Activated naive CD8-positive, alpha-beta T cell treated with anti-CD3 and anti-CD28 coated beads for 36 hours (primary cell): ENCODE measurements around the gene LAMA3. TPM values are rescaled to one million over a fixed set of nuclear protein-coding genes. Genes with fewer than 3 reads are reported as not detected.

Experiments
- DNase-seq: peaks from one replicate; pipeline ENCODE4 v3.0.0; 2021
- H3K27ac Mint-ChIP-seq: one replicate; pipeline ENCODE4 v1.8.0; 2022; ENCODE audit warnings: mild to moderate bottlenecking, moderate library complexity, mixed read lengths
- H3K27me3 Mint-ChIP-seq: one replicate; pipeline ENCODE4 v1.8.0; 2022; ENCODE audit warnings: mild to moderate bottlenecking, mixed read lengths
- H3K36me3 Mint-ChIP-seq: one replicate; pipeline ENCODE4 v1.8.0; 2021; ENCODE audit warnings: mild to moderate bottlenecking, mixed read lengths
- H3K4me1 Mint-ChIP-seq: one replicate; pipeline ENCODE4 v1.8.0; 2021; ENCODE audit warnings: mixed read lengths
- H3K4me3 Mint-ChIP-seq: one replicate; pipeline ENCODE4 v1.8.0; 2022; ENCODE audit warnings: mild to moderate bottlenecking, moderate library complexity, mixed read lengths
- H3K9me3 Mint-ChIP-seq: one replicate; pipeline ENCODE4 v1.8.0; 2022; ENCODE audit warnings: mixed read lengths
- total RNA-seq, 2 experiments: library from RNA; stranded (reverse); gene quantifications; one replicate each; pipeline ENCODE4 v1.2.3, GENCODE V29; 2021

The LAMA3 gene
- total RNA-seq, 2 experiments from 2014 or later = 0.31 to 0.42 TPM

DNA sequence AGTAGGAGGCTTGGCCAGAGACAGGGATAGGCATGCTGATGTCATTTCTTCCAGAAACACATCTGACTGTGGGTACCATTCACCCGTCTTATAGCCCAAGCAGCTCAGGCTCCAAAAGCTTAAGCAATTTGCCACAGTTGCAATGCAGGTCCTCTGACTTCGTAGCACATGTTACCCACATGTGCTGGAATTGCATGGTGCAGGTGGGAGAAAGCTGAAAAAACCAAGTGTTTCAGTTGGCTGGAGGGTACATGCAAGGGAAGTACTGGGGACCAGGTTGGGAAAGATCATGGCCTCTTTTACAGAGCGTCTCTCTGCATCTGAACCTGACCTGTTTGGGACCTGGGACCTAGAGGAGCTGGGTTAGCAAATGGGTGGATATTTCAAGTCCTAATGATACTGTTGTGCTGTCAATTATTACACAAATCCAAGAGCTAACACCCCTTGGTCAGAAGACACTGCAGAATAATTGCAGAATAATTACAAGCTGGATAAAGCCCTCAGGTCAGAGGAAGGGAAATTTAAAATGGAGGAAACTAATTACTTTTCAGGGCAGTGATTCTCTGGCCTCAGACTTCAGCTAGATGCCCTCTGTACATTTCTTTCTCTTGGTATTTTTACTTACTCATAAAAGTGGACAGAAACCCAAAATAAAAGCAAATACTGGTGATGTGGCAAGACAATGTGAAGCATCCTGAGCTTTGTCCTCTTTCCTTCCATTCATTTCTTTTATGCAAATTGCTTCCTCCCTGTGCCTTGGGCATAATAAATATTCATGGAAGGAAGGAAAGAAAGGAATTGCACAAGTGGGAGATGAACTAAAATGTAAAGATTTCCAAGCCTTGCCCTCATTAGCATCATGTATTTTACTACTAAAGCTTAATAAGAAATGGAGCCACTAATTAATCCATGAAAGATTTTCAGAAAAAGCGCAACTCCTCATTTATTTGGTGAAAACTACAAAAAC, 279.7 kb downstream of the LAMA3 start:
- Mint-ChIP-seq H3K4me1 (peaks cover 73% of the 10 kb centered on the region), H3K36me3 (peaks cover 7% of the 10 kb centered on the region), H3K4me3 (no peak overlapping the region), H3K9me3 (peaks cover 5% of the 10 kb centered on the region), H3K27me3 (no peaks in the 10 kb centered on the region), H3K27ac (no peak overlapping the region)
- DNase-seq = no peak

DNA sequence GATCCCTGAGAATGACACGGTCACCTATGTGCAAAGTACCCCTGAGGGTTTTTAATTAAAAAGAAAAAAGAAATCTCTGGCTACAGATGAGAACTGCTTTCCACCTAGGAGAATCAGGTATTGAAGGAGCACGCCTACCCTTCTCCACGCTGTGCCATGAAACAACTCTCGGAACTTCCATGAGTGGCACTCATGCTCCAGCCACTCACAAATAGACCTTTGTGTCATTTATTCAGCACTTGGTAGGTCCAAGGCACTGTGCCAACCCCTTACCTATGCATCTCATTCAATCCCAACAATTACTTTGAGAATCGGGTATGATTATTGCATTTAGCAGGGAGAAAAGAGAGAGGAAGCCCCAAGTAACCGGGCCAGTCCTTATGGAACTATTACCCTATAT, 280.4 kb downstream of the LAMA3 start:
- no peaks in the 10 kb centered on the region for H3K27me3 Mint-ChIP-seq
- H3K36me3 Mint-ChIP-seq = peaks cover 7% of the 10 kb centered on the region
- H3K27ac Mint-ChIP-seq = no peak overlapping the region
- H3K4me1 Mint-ChIP-seq = peaks cover 65% of the 10 kb centered on the region
- no peak for DNase-seq
- H3K9me3 Mint-ChIP-seq = peaks cover 7% of the 10 kb centered on the region
- no peak overlapping the region for H3K4me3 Mint-ChIP-seq

DNA sequence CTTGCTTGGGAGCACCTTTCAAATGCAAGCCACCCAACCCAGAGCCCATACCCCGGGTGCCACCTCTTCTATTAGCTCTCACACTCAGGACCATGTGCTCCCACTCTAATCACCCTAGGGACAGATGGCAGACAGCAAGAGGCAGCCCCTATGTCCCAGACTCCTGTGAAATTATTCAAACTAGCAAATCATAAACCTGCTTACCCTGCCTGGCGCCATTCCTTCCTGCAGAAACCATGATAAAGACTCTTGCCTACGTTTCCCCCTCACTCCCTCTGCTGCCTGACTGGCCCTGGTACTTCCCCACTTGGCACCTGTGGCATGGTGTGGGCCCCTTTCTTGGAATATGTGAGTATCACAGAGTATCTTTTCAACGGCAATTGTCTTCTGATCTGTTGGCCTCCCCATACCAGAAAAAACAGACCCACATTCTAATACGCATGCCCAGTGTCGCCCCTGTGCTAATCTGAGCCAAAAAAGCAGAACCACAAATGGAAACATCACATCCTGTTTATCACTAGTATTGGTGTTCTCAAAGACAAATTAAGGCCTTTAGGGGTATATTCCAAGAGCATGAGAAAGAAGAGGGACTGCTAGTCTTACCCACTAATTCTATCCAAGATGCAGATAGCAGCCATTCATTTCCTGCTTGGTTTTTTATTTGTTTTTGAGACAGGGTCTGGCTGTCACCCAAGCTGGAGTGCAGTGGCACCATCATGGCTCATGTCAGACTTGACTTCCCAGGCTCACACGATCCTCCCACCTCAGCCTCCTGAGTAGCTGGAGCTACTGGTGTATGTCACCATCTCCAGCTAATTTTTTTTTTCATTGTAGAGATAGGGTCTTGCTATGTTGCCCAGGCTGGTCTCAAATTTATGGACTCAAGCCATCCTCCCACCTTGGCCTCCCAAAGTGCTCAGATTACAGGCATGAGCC, 281.2 kb downstream of the LAMA3 start:
- Mint-ChIP-seq H3K27ac (peak overlapping the region; percentile 88), H3K4me1 (peaks cover 60% of the 10 kb centered on the region), H3K4me3 (no peak overlapping the region), H3K9me3 (peaks cover 7% of the 10 kb centered on the region), H3K36me3 (peaks cover 7% of the 10 kb centered on the region), H3K27me3 (no peaks in the 10 kb centered on the region)
- peak; percentile 65 for DNase-seq

DNA sequence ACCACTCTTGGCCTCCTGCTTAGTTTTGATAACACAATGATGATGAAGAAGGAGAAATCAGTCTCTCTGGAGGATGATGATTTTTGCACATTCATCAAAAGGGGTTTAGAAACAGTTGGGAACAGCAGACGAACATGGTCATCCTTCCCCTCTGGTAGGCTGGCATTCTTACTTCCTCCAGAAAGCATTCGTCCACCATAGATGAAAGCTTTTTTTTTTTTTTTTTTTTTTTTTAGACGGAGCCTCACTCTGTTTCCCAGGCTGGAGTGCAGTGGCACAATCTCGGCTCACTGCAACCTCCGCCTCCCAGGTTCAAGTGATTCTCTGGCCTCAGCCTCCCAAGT, 281.8 kb downstream of the LAMA3 start:
- peaks cover 54% of the 10 kb centered on the region for H3K4me1 Mint-ChIP-seq
- H3K9me3 Mint-ChIP-seq = peaks cover 7% of the 10 kb centered on the region
- H3K36me3 Mint-ChIP-seq = peaks cover 7% of the 10 kb centered on the region
- no peak overlapping the region for H3K4me3 Mint-ChIP-seq
- DNase-seq = no peak
- peak overlapping the region; percentile 88 for H3K27ac Mint-ChIP-seq
- no peaks in the 10 kb centered on the region for H3K27me3 Mint-ChIP-seq

DNA sequence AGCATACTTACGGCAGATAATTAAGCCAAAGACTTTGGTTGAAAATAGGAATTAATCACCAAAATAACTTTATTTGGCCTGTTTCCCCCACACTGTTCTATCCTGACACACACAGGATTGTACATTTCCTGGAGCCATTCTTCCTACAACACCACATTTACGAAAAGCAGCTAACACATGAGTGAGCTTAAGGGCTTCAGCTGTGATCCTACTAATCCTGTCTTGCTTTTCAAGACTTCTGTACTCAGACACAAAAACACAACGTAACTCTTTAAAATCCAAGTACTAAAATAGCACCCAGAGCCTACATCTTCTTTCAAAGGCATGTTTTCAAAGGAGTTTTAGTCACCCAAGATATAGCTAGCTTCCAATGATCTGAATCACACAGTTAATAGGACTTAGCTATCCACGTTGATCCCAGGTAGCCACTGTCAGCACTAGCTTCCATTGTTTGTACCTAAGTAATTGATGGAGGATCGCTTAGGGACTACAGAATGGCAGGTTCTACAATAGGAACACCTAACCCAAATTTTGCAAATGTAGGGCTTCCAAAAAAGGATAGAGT, 282.5 kb downstream of the LAMA3 start:
- no peak for DNase-seq
- Mint-ChIP-seq H3K36me3 (peaks cover 11% of the 10 kb centered on the region), H3K27ac (no peak overlapping the region), H3K27me3 (no peaks in the 10 kb centered on the region), H3K4me3 (no peak overlapping the region), H3K9me3 (peaks cover 12% of the 10 kb centered on the region), H3K4me1 (peaks cover 52% of the 10 kb centered on the region)

DNA sequence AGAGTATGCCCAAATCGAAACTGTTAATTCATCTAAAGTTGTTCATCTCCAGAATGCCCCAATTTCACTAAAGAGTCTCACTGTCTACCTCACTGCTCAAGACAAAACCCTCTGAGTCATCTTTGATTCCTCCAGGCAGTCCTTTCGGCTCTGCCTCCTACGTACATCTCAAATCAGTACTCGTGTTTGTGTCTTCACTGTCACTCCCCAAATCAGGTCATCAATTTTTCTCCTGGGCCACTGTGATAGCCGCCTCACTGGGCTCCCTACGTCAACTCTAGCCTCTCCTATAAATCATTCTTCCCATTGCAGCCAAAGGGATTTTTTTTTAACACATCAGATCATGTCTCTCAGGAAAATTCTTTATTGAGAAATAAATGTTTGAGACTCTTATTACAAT, 283.2 kb downstream of the LAMA3 start:
- Mint-ChIP-seq H3K9me3 (peaks cover 15% of the 10 kb centered on the region), H3K27ac (peak overlapping the region; percentile 13), H3K36me3 (peaks cover 13% of the 10 kb centered on the region), H3K4me1 (peaks cover 47% of the 10 kb centered on the region), H3K4me3 (no peak overlapping the region), H3K27me3 (no peaks in the 10 kb centered on the region)
- no peak for DNase-seq

DNA sequence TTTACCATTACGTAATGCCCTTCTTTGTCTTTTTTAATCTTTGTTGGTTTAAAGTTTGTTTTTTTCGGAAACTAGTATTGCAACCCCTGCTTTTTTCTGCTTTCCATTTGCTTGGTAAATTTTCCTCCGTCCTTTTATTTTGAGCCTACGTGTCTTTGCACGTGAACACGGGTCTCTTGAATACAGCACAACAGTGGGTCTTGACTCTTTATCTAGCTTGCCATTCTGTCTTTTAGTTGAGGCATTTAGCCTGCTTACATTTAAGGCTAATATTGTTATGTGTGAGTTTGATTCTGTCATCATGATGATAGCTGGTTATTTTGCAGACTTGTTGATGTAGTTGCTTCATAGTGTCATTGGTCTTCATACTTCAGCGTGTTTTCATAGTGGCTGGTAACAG, 287.9 kb downstream of the LAMA3 start:
- H3K9me3 Mint-ChIP-seq = peaks cover 12% of the 10 kb centered on the region
- no peaks in the 10 kb centered on the region for H3K27me3 Mint-ChIP-seq
- no peak overlapping the region for H3K4me3 Mint-ChIP-seq
- H3K4me1 Mint-ChIP-seq = peaks cover 25% of the 10 kb centered on the region
- H3K27ac Mint-ChIP-seq = no peak overlapping the region
- DNase-seq = no peak
- H3K36me3 Mint-ChIP-seq = peaks cover 8% of the 10 kb centered on the region

DNA sequence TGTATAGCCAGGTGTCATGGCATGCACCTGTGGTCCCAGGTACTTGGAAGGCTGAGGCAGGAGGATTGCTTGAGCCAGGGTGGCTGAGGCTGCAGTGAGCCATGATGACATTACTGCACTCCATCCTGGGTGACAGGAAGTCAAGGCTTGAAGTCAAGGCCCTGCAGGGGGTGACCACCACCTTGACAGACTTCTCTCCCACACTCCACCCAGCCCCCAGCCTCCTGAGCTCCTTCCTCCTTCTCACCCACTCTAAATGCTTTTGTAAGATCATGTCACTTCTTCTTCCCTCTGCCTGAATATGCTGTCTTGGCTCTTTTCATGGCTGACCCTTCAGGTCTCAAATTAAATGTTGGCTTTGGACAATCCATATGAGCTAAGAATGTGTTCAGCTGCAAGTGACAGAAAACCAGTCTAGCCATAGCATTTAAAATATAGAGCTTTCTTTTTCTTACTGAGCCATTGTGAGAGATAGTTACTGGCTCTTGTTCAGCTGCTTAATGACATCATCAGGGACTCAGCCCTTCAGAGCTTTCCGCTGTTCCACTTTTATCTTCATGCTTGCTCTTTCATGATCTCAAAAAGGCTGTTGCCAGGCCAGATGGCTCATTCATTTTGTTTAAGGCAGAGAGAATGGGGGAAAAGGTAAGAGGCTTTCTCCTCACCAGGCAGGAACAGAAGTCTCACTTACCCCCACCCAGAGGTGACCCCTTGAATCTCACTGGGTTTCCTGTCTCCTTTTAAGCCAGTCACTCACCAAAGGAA, 288.6 kb downstream of the LAMA3 start:
- peak overlapping the region; percentile 57 for H3K27ac Mint-ChIP-seq
- no peaks in the 10 kb centered on the region for H3K27me3 Mint-ChIP-seq
- peaks cover 24% of the 10 kb centered on the region for H3K4me1 Mint-ChIP-seq
- H3K36me3 Mint-ChIP-seq = peaks cover 8% of the 10 kb centered on the region
- H3K9me3 Mint-ChIP-seq = peaks cover 12% of the 10 kb centered on the region
- no peak for DNase-seq
- H3K4me3 Mint-ChIP-seq = no peak overlapping the region

DNA sequence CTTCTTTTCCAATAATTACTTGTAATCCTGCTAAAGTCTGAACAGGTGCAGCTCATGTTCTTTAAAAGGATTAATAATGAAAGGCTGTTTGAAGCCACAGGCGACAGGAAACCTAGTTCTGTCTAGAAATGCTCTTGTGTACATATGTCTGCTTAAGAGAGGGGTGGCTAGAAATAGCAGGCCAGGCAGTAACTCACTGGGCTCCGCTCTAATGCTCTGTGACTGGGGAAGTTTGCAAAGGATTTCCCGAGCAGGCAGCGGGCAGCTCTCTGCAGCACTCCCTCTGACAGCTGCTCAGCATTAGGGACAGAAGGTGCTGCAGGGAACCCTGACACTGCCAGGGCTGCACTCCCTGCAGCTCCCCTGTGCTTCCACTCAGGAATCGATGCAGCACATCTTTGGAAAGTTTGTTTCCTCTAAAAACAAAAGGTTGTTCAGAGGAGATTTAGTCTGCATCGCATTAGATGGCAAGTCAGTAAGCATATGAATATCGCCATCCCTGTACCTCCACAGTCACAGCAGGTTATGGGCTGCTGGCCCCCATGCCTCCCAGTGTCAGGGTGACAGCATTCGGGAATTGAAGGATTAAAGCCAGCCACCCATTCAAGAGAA, 292.2 kb downstream of the LAMA3 start:
- Mint-ChIP-seq H3K4me3 (no peak overlapping the region), H3K36me3 (peaks cover 12% of the 10 kb centered on the region), H3K27ac (no peak overlapping the region), H3K4me1 (peaks cover 34% of the 10 kb centered on the region), H3K9me3 (peaks cover 10% of the 10 kb centered on the region), H3K27me3 (no peaks in the 10 kb centered on the region)
- no peak for DNase-seq

DNA sequence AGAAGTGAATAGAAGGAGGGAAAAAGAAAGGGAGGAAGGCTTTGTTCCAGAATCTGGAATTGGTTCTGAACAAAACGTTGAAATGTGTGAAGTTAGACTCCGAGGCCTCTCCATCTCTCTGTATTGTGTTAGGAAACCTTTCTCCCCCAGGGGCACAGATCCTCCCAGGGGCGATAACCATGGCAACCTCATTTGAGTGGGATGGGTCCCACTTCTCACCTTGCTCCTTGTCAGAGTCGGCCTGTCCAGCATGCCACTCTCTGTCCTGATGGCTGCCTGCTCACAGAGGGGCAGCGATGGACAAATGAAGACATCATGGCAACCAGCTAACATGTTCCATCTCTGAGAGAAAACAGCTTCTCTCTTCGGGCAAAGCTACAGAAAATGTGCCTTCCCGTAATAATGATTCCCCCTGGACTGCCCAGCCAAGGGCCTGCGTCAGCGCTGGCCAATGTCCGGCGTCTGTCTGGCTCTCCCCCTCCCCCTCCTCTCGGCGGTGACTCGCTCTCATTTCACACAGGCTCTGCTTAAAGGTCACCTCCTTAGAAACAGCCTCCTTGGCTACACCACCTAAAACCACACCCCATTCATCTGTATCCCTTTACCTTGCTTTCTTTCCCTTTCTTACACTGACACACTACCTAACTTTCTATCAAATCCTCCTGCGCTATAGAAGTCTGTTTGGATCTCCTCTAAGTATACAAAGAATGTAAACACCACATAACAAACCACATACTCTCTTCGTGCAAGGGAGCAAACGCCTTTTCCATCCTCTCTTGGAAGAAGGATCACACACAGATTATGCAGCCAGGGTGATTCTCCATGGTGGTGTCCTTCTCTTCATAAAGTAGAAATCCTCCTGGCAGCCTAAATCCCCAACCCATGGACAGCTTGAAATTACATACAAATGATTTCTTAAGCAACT, 293.2 kb downstream of the LAMA3 start:
- Mint-ChIP-seq H3K4me3 (no peak overlapping the region), H3K27ac (no peak overlapping the region)

DNA sequence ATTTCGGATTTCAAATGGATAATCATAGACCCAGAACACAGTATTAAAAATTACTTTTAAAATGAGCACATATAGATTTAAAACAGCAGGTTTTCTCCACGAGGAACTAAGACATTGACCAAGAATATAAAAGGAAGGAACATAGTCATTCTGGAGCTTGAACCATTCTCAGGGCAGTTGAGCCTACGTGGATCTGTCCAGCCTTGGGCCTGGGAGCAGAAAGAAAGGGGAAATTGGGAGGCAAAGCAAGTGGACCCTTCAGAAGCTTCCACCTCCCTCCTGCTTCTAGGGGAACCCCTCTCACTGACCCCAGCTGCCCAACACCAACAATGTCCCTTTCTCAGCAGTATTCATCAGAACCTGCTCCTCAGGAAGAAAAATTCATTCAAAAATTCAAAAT, 293.9 kb downstream of the LAMA3 start:
- H3K36me3 Mint-ChIP-seq = peaks cover 11% of the 10 kb centered on the region
- no peak overlapping the region for H3K4me3 Mint-ChIP-seq
- peaks cover 37% of the 10 kb centered on the region for H3K4me1 Mint-ChIP-seq
- H3K27me3 Mint-ChIP-seq = no peaks in the 10 kb centered on the region
- H3K27ac Mint-ChIP-seq = no peak overlapping the region
- DNase-seq = no peak
- peaks cover 5% of the 10 kb centered on the region for H3K9me3 Mint-ChIP-seq

More for the DNA sequence above, 293.2 kb downstream of the LAMA3 start:
- Mint-ChIP-seq H3K4me1 (peaks cover 42% of the 10 kb centered on the region), H3K27me3 (no peaks in the 10 kb centered on the region), H3K36me3 (peaks cover 11% of the 10 kb centered on the region), H3K9me3 (peaks cover 5% of the 10 kb centered on the region)
- DNase-seq = no peak

DNA sequence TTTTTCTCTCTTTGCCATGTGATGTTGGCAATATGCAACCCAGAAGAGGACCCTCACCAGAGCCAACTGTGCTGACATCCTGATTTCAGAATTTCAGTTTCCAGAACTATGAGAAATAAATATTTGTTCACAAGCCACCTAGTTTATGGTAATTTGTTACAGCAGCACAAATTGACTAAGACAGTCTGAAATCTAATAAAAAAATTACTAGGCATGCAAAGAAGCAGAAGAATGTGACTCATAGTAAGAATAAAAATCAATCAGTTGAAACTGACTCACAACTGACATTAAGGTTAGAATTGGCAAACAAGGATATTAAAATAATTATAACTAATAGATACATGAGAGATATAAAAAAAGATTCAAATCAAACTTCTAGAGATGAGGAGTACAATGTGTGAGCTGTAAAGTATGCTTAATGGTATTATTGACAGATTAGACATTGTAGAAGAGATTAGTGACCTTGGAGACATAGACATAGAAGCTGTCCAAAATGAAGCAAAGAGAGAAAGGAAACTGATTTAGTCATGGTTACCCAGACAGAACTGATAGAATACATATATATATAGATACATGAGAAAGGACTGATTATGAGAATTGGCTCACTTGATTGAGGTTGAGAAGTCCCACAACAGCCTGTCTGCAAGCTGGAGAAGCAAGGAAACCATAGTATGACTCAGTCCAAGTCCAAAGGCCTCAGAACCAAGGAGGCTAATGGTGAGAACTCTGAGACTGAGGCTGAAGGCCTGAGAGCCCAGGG, 297.5 kb downstream of the LAMA3 start:
- H3K27me3 Mint-ChIP-seq = no peaks in the 10 kb centered on the region
- H3K9me3 Mint-ChIP-seq = peaks cover 5% of the 10 kb centered on the region
- H3K27ac Mint-ChIP-seq = peak overlapping the region; percentile 64
- peaks cover 43% of the 10 kb centered on the region for H3K4me1 Mint-ChIP-seq
- peaks cover 11% of the 10 kb centered on the region for H3K36me3 Mint-ChIP-seq
- no peak overlapping the region for H3K4me3 Mint-ChIP-seq
- DNase-seq = no peak
